HG02884 (cell line): ENCODE measurements around the gene ELFN1.
"Not testable (repeated sequence)": the region's sequence is repeated elsewhere in the genome, so short reads cannot be mapped to it uniquely, and the experiment has no call there.

ENCODE experiments used
- ATAC-seq: cut with Tn5 transposase; IDR thresholded peaks from one replicate; pipeline ENCODE4 v1.9.1; 2021; ENCODE audit warnings: mild to moderate bottlenecking, moderate library complexity; ENCODE audit not compliant: unreplicated experiment

The ELFN1 gene

DNA sequence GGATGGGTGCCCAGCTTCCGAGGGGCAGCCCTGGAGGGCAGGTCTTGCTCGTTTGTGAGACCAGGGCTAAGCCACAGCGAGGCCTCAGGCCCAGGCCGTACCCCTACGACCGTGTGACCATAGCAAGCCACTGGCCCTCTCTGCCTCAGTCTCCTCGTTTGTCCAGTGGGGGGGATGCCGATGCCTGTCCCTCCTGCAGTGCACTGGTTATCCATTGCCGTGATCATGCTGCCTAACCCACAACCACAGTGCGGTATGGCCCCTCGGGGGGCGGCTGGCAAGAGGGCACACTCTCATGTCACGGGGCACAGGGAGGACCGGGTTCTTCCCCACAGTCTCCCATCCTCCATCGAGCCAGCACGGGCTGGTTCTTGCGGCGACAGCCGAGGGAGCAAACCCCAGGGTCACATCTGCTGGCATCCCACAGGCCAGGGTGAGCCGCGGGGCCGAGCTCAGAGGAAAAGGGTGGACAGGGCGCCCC, 80.5 kb downstream of the ELFN1 start:
- no peak for ATAC-seq

DNA sequence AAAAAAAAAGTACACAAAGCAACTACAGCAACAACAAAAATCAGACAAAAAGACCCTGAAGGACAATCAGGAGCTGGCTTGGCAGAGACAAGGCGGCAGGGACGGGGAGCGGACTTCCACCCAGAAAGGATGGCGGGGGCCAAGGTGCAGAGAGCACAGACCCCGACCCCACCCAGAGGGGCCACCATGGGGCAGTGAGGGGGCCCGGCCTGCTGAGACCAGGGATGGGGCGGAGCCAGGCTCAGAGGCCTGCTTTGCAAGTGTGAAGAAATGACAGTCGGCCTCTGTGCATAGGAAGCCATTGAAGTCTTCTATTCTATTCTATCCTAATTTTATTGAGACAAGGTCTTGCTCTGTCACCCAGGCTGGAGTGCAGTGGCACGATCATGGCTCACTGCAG, 82.0 kb downstream of the ELFN1 start:
- ATAC-seq = no peak

DNA sequence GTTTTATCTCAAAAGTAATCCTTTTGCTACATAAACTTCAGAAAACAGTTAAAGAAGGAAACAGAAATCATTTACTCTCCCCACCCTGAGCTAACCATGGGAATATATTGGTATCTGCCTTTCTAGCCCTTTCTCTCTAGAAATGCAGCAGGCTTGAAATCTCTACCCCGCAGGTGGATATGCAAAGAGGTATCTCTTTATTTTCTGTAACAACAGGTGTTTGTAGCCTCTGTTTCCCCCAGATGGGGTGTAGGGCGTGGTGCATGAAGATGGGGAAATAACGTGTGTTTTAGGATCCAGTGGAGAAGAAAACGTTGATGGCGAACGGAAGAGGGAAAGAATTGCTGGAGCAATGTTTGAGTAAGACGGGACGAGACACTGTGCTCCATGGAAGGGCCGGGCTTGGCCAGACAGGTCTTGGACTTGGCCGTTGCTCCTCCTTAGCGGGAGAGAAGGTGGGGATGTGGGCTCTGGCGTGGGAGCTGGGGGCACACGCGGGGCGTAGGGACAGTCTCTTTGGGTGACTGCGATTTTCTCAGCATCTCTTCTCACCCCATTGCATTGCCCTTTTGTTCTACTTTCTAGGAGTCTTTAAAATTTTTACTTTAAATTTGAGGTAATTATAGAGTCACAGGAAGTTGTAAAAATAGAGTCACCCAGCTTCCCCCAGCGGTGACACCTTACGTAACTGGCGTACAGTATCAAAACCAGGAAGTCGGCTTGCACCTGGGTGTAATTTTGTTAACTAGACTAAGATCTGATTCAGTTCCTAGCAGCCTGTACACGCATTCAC, 82.9 kb downstream of the ELFN1 start:
- ATAC-seq = no peak

DNA sequence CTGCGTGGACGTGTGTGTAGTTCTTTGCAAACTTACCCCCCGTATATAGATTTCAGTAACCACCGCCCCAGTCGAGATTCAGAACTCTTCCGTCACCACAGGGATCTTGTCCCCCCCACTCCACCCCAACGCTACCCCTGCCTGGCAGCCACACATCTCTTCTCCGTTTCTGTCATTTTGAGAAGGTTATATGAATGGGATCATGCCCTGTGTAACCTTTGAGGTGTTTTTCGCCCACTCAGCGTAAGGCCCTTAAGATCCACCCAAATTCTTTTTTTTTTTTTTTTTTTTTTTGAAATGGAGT, 83.4 kb downstream of the ELFN1 start:
- no peak for ATAC-seq

DNA sequence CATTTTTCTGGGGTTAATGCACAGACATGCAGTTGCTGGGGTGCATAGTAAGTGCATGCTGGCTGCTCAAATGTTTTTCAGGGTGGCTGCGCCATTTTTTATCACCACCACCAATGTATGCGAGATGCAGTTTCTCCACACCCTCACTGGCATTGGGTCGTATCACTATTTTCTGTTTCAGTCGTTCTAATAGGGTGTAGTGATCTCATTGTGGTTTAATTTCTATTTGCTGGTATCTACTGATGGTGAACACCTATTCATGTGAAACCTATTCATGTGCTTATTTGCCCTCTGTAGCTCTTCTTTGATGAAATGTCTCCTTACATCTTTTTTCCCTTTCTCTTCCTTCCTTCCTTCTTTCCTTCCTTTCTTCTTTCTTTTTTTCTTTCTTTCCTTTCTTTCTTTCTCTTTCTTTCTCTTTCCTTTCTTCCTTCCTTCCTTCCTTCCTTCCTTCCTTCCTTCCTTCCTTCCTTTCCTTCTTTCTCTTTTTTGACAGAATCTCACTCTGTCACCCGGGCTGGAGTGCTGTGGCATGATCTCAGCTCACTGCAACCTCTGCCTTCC, 84.3 kb downstream of the ELFN1 start:
- ATAC-seq = no peak

DNA sequence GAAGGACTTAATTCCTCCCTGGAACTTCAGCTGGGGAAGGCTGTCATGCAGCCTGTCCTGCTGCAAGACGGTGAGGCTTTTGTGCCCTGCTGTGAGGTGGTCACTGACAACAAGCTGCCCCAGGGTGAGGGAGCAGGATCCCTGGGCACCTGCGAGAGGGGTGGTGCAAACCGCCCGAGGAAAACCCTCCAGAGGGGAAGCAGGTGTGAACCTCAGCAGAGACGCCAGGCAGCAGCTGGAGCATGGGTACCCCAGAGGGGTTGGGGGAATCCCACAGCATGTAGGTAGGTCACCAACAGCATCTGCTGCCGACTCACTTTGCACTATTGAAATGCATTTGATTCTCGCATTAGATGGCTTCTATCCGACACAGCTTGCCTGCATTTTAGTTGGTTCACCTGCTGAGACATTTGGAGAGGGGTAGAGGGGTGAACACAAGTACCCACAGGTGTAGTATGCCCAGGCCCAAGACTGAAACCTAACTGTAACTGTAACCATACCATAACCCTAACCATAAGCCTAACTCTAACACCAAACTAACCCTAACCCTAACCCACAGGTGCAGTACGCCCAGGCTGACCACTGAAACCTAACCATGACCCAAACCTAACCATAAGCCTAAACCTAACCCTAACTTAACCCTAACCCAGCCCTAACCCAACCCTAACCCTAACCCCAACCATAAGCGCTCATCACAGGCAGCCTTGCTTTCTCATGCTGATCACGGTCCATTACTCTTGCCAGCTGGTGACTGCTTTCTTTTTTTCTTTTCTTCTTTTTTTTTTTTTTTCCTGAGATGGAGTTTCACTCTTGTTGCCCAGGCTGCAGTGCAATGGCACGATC, 85.9 kb downstream of the ELFN1 start:
- no peak for ATAC-seq

DNA sequence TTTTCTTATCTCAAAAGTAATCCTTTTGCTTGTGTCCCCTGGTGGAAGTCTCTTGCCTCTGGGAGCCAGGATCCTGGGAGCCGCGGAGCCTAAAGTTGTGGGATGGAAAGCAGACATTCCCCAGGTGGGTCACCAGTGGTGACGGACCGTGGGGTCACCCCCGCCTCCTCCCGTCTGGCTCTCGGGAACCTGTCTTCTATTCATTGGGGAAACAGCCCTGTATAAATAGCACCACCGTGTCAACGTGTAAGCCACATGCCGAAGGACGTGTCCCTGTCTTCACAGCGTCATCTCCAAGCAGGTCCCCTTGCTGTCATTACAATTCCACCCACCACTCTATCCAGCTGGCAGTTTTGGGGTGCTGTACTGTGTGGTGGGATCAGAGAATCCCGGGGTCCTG, 87.5 kb downstream of the ELFN1 start:
- ATAC-seq = no peak

DNA sequence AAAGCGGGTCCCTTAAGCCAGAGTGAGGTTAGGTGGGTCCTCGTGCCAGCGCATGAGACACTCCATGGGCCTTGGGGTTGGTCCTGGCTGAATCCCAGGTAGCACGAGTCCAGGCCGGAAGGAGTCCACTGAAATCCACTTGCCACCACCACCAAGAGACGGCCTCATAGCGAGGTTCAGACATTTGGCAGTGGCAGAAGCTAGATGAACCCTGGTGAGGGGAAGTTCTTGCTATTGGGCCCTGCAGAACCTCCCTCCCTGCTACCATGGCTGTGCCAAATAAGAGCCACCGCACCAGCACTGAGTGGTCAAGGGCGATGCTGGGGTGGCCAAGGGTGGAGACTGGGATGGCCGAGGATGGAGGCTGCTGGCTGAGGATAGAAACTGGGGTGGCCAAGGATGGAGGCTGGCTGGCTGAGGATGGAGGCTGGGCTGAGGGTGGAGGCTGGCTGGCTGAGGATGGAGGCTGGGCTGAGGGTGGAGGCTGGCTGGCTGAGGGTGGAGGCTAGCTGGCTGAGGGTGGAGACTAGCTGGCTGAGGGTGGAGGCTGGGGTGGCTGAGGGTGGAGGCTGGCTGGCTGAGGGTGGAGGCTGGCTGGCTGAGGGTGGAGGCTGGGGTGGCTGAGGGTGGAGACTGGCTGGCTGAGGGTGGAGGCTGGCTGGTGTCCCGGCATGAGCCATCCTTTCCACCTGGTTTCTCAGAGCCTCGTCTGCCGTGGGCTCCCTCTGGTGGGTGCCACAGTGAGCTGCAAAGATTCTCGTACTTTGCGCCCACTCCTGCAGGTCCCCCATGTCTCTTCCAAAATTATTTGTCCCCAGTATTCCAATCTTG, 88.2 kb downstream of the ELFN1 start:
- no peak for ATAC-seq

DNA sequence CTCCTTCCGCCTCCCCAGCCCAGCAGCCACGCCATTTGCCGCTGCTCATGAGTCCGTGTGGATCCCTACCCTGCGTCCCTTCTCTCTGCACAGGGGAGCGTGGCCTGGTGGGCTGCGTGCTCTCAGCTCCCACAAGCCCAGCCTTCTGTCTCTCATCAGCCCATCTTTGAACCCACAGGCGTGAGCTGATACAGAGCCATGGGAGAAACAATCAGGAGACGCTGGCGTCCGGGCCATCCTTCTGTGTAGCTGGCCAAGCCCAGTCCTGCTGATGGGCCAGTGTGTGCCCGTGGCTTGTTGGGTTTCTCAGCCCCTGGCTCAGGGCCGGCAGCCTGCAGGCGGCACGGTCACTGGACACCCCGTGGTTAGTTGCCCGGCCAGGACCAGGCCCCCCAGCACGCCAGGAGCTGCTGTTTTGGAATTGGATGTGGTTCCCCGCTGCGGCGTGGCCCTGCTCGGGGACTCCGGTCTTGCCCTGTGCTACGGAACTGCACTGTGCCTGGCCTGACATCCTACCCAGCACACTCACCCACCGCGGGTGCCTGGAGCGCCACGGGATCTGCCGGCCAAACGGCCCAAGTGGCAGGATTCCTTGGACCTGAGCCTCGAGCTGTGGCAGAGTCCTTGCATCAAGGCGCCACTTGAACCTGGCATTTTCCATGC, 88.9 kb downstream of the ELFN1 start:
- ATAC-seq = no peak

DNA sequence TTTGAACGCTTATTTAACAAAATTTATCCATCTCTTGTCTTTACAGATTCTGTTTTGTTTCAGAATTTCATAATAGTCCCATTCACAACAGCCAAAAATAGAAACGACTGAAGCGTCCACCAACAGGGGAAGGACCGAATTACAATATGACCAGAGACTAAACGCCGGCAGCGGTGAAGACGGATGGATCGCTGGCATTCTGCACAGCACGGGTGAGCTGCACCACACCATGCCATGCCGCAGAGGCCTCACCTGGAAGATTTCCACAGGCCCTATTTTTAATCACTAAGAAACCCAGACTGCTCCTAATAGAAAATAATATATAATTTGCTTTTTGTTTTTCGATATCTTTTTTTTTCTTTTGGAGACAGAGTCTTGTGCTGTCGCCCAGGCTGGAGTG, 91.0 kb downstream of the ELFN1 start:
- ATAC-seq = no peak

DNA sequence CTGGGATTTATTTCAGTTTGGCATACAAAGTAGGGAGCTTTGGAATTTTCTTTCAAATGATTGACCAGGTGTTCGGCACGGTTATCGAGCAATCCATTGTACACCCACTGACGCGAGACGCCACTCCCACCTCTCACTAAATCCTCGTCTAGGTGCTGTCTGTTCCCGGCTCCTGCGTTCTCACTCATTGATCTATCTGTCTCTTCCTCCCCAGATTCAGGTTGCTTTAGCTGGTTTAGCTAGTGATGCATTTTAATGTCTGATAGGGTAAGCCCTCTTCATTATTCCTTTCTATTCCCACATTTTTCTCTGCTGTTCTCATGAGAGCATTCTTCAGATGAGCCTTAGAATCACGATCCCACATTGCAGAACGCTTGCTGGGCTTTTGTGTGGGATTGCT, 91.7 kb downstream of the ELFN1 start:
- no peak for ATAC-seq

DNA sequence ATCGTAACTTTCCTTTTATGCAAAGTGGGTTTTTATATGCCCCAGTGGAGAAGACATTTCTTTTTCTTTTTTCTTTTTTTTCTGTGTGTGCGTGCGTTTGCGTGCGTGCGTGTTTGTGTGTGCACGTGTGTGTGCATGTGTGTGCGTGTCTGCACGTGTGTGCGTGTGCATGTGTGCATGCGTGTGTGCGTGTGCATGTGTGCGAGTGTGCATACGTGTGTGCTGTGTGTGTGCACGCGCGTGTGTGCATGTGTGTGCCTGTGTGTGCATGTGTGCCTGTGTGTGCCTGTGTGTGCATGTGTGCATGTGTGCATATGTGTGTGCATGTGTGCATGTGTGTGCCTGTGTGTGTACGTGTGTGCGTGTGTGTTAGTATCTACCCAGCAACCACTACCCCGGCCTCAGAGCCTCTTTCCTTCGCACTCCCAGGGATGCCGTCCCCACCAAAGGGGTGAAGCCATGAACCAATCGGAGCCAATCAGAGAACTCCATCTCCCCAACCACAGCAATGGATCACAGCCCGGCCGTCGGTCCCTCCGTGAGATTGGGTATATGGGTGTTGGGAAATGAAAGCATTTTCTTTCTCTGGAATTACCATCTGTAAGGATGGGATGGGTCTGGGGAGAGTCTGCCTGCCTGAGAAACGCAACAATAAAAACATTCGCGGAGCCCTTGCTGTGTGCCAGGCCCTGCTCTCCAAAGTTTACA, 92.3 kb downstream of the ELFN1 start:
- ATAC-seq = no peak

DNA sequence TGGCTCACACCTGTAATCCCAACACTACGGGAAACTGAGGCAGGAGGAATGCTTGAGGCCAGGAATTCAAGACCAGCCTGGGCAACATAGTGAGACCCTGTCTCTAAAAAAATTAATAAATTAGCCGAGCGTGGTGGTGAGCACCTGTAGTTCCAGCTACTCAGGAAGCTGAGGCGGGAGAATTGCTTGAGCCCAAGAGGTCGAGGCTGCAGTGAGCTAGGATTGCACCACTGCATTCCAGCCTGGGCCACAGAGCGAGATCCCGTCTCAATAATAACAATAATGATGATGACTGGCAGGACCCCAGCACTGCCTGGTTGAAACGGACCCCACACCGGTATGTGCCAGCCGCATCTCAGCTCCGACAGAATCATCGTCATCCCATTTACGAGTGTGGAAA, 93.0 kb downstream of the ELFN1 start:
- no peak for ATAC-seq

DNA sequence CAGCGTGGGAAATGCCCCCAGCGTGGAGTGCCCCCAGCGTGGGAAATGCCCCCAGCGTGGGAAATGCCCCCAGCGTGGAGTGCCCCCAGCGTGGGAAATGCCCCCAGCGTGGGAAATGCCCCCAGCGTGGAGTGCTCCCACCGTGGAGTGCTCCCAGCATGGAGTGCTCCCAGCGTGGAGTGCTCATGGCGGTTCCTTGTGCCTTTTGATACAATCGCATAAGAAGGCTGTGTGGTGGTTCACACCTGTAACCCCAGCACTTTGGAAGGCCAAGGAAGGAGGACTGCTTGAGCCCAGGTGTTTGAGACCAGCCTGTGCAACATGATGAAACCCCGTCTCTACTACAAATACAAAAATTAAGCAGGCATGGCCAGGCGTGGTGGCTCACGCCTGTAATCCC, 93.8 kb downstream of the ELFN1 start:
- ATAC-seq = not testable (repeated sequence)

DNA sequence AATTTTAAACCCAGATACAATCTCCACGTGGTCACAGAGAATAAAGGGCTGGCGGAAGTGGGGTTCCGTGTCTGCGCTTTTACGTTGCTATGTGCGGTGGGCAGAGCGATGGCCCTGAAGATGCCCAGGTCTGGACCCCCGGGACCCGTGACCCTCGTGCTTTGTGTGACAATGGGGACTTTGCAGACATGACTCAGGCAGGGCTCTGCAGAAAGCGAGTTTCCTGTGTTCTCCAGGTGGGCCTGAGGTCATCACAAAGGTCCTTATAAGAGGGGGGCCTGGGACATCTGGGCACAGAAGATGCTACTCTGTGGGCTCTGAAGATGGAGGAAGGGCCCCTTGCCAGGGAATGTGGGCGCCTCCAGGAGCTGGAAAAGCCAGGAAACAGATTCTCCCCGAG, 95.3 kb downstream of the ELFN1 start:
- no peak for ATAC-seq

DNA sequence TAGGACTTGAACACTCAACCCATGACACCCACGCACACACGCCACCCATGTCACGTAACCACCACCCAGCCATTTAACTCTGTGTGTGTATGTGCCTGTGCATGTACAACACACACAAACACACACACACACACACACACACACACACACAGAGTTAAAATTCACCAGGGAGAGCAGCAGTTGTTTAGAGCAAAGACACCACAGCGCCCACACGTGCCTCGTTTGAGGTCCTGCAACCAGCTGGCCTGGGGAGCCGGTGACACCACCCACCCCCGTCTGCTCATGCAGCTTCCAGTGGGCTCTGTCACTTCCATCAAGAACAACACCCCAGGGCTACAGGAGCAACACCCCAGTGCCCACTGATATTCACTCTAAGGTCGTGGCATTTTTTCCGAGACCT, 97.4 kb downstream of the ELFN1 start:
- no peak for ATAC-seq

DNA sequence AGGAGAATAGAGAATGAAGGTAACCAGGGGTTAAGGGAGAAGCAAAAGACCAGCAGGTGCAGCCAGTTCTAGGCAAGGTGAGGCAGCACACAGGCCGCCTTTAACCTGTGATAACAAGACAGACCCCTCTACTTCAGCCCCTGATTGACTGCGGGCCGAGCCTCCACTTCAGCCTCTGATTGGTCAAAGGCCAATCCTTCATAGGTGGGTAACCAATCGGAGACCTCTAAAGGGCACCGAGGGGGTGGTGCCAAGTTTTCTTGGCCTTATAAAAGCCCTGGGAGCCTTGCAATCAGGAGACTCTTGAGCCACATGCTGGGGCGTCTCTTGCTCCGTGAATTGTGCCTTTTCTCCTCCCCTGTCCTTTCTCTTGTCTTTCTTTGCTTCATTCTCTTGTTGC, 98.8 kb downstream of the ELFN1 start:
- no peak for ATAC-seq

DNA sequence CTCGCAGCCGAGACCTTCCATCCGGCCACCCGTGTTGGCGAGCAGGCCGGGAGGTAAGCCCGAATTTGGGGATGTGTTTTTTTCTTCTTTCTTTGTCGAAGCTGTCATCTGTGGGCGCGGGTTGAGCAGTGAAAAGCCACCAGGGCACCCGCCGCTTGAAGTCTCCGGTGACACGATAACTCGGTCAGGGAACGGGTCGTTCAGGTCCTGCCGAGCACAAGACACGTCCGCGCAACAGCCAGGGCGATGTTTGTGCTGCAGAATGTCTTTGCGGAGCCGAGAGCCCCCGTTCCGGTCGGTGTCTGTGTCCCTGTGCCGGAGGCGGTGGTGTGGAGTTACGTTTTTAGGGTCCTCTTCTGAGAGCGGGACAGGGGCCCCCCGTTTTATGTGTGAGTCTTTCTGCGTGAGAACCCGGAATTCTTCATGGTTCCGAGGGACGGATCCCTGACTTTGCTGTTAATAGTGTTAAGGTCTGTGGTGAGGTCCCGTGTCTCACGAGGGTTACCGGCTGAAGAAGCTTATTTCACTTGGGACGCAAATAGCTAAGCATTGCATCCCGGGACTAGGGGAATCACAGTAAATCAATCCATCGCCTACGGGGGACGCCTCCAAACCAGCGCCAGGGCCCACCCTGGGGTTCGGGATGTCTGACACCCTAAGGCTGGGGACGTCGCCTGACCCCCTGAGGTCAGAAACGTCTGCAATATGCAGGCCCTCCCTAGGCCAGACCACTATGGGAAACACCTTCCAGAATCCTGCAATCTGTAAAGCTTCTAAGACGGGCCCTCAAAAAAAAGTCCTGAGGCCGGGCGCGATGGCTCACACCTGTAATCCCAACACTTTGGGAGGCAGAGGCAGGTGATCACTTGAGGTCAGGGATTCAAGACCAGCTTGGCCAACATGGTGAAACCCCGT, 99.5 kb downstream of the ELFN1 start:
- no peak for ATAC-seq

DNA sequence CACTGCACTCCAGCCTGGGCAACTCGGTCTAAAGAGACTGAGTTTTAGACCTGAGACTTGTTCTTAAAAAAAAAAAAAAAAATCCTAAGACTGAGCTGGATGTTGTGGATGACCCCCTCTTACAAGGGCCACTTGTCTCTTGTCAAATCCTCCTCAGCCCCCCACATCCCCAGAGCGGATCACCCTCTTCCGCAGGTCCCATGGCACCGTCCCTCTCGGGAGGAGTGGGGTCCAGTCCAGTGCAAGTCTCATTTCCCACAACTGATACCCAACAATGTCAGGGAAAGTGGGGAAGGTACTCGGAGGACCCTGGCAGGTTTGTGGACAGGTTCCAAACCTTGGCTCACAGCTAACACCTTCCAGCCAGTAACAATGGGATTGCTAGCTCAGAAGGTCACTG, 100.3 kb downstream of the ELFN1 start:
- no peak for ATAC-seq
